GM12874 (cell line): ENCODE results near the gene OOSP4B.

ENCODE experiments used
- TF ChIP-seq, protein P1 (sequence below): IDR thresholded peaks from 2 replicates; pipeline ENCODE4 v1.5.1; 2011; ENCODE audit warnings: low read depth, mild to moderate bottlenecking, control low read depth, low read length, moderate library complexity; ENCODE audit not compliant: insufficient read depth

OOSP4B gene

GRCh38 chr11:60016881-60017280 is at the start of gene OOSP4B:
TSS of gene OOSP4B (plus strand) at chr11:60017181.
- TF ChIP-seq, protein P1, sequence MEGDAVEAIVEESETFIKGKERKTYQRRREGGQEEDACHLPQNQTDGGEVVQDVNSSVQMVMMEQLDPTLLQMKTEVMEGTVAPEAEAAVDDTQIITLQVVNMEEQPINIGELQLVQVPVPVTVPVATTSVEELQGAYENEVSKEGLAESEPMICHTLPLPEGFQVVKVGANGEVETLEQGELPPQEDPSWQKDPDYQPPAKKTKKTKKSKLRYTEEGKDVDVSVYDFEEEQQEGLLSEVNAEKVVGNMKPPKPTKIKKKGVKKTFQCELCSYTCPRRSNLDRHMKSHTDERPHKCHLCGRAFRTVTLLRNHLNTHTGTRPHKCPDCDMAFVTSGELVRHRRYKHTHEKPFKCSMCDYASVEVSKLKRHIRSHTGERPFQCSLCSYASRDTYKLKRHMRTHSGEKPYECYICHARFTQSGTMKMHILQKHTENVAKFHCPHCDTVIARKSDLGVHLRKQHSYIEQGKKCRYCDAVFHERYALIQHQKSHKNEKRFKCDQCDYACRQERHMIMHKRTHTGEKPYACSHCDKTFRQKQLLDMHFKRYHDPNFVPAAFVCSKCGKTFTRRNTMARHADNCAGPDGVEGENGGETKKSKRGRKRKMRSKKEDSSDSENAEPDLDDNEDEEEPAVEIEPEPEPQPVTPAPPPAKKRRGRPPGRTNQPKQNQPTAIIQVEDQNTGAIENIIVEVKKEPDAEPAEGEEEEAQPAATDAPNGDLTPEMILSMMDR = no peak

DNA sequence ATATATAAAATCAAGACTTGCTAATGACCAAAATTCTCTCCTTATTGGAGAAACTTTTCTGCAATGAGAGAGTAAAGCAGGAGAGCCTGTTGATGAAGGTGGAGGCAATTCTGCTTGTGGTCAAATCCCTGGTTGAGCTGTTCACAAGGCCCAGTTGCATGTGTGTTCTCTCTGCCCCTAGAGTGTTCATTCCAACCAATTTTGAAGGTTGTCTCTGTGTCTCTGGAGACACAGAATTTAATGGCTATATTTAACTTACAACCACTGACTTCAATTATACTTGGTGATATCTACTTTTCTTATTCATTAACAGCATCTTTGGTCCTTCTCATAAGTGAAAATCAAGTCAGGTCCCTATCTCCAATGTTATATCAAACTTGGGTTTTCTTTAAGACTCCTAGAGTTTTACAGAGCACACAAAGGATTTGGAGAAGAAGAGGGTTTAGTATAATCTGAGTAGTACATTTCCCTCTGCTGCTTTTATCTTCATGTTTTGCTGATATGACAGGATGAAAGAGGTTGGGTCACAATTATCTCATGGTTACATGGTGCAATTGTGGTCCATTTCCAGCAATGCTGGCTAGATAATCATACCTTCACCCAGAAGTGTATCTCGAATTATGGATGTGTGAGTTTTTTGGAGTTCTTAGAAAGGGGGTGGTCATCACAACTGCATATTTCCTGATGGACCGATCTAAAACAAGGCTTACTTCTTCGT is 49.1 kb upstream of the OOSP4B start:
- TF ChIP-seq, protein P1 = no peak

DNA sequence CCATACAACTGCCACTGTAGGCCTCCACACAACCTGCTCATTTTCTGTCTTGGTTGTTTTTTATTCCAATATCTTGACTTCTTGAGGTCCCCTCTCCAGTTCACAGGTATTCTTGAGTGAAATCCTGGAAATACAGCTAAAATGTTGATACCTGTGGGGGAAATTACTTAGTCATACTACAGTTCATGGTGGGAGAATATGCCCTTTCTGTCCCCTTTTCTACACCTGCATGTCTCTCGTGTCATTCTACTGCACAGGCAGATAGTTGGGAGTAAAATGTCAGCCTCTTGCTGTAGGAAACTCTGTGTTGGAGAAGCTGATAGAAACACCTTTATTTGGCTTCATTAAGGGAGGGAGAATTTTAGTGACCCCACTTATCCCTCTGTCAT is 48.6 kb upstream of the OOSP4B start:
- TF ChIP-seq, protein P1 = no peak

DNA sequence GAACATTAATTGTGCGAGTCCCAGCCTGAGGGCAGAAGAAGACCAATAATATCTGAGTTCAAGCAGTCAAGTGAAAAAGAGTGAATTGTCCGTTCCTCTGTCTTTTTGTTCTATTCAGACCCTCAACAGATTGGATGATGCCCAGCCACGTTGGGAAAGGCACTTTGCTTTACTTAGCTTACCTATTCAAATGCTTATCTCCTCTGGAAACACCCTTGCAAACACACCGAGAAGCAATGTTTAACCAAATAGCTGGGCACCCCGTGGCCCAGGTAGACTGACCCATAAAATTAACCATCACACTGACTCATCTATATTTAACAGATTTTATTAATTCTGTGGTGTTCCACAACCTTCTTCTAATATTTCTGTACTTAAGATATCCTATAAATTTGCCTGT is 43.9 kb upstream of the OOSP4B start:
- TF ChIP-seq, protein P1 = no peak

- TF ChIP-seq, protein P1 = no peak
Measured at GRCh38 chr11:59981106-59981770, 35.7 kb upstream of the OOSP4B start.

DNA sequence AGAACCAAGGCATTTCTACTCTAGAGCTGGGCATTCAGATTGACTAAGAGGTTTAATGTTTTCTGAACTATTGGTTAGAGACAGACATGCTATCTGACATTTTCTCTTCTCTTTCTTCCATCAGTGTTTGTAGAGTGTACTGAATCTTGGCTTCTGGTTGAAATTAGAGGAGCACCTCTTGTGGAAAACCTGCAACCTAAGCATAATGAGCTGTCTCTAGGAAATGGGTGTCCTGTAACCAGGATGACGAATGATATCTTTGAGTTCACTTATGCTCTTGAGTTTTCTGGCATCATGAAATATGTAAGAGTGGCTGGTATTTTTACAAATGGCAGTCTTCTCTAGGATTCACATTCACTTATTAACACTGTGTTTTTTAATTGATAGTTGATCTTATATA is 33.8 kb upstream of the OOSP4B start:
- TF ChIP-seq, protein P1 = no peak

DNA sequence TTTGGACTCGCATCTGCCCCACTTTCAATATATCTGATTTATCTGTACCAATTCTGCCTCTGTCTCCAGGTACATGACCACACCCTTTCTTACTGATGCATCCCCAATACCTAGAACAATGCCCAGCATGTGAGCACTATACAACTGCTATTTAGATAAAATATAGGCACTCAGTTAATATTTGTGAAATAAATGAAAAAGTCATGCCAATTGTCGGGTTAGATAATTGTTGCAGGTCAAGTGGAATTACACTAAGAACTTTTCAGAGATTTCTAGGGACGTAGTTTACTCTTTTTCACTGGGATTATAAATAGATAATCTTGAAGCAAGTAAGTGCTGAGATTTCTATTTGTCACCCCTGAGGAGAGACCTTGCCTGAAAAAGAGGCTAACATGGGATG is 32.6 kb upstream of the OOSP4B start:
- TF ChIP-seq, protein P1 = no peak
